OCI-M2 (cell line): ENCODE results near the gene PPP1R3G.
"Not testable (repeated sequence)": the region's sequence is repeated elsewhere in the genome, so short reads cannot be mapped to it uniquely, and the experiment has no call there.

Source experiments
- DNase-seq: peaks from one replicate; lab custom pipeline; 2025; ENCODE audit not compliant: unreplicated experiment; lab: John Stamatoyannopoulos, UW

PPP1R3G gene

DNA sequence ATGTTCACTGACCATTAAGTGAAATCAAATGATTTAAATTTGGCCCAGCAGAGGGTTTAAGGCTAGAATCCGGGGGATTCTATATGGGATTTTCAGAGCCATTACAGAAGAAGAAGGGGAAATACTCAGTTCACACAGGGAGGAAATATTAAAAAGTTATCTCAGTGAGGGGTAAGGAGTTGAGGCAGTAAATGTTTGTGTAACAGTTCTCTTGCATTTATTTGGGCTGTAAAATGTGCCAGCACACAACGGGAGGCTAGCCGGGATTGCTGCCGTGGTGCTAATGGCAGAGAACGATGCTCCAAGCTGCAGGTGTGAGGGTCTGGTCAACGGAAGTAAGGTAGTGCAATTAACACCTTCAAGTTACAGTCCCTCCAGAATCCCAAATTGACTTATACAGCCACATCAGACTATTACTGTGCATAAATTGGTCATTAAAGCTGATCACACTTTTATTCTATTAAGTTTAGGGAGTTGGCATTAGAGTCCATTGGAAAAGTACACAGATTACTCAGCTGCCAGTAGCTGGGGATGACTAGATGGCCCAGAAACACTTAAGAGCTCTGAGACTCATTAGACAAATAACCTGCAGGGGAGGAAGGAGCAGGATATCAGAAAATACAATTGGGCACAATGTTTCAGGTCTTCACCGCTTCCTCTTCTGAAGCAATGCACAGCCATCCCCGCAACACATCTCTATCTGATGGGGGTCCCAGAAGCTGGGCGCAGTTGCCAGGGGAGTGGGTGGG, 31.3 kb downstream of the PPP1R3G start:
- DNase-seq, result no peak

DNA sequence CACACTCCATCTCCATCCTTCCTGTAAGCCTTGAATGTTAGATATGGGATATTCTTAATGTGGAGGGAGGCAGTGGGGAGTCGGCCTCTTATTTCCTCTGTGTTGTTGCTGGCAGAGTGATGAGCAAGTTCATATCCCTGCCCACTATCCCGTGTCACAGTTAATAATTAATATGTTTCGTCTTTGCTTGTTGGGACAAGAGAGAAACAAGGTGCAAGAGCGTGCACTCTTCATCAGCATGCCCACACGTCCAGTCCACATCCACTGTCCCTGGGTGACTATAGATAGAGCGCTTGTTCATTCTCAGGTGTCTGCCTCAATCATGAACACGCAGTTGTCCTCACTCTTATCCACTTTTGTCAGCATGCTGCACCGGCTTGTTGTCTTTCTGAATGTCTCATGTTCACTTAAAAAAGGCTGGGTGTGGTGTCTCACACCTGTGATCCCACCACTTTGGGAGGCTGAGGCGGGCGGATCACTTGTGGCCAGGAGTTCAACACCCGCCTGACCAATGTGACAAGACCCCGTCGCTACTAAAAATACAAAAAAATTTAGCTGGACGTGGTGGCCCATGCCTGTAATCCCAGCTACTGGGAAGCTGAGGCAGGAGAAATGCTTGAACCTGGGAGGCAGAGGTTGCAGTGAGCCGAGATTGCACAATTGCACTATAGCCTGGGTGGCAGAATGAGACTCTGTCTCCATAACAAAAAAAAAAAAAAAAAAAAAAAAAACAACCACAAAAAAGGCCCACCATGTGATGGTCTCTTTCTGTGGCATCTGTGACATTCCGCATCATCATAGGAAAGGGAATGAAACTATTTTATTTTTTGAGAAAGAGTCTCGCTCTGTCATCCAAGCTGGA, 34.2 kb downstream of the PPP1R3G start:
- no peak for DNase-seq

DNA sequence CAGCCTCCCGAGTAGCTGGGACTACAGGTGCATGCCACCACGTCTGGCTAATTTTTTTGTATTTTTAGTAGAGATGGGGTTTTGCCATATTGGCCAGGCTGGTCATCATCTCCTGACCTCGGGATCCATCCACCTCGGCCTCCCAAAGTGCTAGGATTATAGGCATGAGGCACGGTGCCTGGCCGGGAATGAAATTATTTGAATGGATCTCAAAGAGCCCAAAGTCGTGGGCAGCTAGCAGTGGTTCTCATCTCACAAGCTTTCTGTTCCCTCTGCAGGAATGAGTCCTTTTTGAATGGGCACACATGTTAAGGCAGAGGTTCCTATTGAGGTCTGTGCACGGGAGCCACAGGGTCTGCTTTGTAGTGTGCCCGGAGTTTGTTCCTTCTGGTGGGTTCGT, 34.9 kb downstream of the PPP1R3G start:
- DNase-seq, result no peak

DNA sequence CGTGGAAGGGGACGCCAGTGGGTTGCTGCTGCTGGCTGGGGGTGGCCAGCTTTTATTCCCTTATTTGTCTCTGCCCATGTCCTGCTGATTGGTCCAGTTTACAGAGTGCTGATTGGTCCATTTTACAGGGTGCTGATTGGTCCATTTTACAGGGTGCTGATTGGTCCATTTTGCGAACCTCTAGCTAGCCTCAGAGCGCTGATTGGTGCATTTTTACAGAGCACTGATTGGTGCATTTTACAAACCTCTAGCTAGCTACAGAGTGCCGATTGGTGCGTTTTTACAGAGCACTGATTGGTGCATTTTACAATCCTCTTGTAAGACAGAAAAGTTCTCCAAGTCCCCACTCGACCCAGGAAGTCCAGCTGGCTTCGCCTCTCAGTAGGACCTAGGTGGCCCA, 35.4 kb downstream of the PPP1R3G start:
- not testable (repeated sequence) for DNase-seq

DNA sequence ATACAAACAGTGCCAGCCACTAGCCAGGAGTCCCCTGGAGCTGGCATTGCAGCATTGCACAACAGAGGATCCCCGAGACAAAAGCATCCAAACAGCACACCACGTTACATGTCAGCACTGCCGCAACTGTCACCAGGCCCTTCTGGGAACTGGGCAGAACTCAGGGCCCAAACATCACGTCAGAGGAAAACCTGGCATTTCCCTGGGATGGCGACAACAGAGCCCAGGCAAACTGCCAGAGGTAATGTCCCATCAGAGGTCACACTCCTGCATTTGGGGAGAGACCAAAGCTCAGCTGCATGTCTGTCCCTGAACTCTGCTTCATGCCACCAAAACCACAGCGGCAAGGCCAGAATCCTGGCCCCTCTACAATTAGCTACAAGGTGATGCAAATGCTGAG, 36.3 kb downstream of the PPP1R3G start:
- no peak for DNase-seq

DNA sequence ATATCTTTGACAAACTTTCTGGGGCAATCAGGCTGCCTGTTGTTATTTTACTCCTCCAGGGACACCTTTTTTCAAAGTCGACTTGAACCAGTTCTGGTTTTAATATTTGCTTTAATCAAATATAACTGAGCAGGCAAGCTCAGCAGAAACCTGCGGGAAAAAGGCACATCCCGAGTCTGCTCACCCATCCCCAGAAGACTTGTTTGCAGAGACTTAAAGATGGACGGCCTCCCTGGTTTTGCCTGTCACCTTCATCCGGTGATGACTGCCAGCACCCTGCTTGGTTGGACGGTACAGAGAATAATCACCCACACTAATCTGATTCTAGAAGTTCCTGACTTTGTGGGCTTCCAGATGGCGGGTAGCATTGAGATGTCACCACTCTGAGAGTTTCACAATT, 36.8 kb downstream of the PPP1R3G start:
- DNase-seq, result no peak

DNA sequence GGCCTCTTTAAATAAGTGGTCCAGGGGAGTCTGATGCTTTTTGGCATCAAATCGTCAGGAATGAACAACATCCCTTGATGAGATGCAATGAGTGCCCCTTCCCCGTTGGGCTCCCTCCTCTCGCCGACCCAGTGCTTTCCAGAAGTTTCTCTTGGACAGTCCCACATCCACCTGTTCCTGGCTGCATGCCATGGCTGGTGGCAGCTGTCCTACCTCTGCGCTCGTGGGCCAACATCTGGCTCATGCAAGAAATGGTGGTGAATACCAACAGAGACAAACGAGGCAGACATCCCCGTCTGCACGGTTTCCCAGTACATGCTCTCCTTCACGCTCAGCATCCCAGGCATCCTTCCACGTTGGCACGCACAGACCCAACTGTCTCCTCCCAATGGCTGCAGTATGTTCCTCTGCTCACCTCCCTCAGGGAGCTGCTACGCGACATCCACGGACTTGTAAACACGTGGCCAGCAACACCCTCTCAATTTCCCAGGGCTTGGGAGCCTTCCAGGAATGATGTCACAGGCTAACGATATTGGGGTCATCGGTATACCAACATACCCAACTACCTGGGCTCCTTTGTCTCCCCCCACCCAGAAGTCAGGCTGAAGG, 37.5 kb downstream of the PPP1R3G start:
- no peak for DNase-seq

DNA sequence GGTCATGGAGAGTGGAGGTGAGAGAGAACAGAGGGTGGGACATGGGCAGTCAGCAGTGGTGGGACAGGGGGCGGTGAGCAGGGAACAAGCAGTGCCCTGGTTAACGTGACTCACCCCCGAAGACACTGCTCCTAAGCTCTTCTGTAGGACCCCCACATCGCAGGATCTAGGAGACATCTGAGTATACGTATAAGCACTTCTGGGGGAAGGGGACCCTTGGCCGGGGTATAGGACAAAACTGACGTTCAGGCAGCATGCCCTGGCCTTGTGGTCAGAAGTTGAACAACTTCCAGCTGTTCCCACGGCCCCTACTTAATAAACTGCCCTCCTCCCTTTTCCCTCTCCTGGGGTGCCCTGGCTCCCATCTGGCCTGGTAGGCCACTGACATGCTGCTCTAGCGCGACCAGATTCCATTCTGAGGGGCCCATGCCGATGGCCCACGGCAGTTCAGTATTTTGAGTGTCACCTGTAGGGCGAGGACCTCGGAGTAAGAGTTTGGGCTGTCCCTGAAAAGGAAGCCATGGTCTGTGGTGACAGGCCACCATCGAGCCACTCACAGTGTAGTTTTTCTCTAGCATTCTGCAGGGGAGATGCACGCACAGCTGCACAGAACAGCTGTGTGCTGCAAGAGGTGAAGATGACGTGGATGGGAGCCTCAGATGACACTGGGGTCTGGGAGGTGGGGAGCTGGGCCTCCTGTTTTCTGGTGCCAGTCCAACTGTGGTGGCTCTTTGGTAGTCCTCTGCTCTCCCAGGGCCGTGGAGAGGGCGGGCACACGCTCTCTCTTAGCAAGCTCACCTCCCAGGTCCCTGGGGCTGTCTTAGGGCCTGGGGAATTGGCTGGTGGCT, 38.4 kb downstream of the PPP1R3G start:
- DNase-seq, result no peak

DNA sequence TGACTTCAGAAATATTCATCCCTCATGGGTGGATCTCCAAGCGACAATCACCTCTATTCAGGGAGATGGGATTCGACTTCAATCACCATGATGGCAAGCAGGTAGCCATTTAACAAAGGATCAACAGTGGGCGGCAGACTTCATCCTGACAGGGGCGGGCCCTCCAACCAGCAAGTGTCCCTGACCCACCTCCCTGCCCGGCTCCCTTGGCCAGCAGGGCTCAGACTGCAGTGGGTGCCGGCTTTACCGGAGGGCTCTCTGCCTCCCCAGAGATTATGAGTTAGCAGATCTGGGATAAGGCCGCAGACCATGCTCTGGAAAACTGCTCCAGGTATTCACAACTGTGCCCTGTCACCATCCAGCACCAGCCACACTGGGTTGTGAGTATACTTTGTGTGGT, 39.4 kb downstream of the PPP1R3G start:
- no peak for DNase-seq

DNA sequence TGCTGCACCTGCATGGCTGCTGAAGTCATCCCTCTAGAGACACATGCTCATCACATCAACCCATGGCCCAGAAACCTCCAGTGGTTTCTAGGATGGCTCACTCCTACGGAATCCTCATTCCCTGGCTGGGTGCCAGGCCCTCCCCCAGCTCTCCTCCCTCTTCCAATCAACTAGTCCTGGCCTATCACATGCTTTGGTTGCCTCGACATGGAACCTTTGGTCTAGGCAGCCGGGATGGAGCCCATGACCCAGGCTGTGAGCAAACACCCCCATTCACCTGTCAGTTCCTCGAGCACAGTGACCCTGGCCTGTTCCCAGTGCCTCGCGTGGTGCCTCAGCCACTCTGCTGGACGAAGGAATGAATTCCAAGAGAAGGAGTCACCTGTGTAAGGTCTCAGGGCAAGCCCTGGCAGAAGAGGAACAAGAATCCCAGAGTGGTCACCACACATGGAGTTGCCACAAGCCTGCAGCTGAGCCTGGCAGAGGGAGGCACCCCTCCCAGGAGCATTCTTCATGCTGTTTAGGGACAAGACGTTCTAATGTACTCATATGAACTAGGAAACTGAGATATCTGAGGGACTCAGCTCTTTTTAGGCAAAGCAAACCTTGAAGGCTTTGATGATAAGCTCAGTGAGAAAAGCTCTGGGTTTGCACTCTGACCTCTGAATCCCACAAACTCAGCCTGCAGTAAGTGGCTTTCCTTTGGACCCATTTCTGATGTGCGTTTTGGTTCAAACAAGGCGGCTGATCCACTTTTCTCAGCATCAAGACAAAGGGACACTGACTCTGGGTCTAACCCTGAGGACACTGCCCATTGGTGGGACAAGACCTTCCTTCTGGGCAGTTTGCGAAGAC, 40.2 kb downstream of the PPP1R3G start:
- no peak for DNase-seq

DNA sequence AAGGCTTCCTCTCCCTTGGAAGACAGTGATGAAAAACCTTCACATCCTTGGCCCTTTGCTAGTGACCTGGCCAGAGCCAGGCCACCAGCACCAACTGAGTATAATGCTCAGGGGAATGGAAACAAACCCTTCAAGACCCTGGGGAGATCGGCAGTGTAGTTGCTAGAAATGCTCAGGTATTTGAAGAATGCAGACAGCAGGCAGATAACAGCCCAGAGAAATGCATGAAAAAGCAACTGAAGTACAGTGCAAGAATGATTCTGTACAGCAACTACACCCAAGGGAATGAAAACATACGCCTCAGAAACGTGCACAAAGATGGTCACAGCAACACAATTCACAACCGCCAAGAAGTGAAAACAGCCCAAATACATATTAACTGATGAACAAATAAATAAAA, 41.1 kb downstream of the PPP1R3G start:
- DNase-seq, result no peak

DNA sequence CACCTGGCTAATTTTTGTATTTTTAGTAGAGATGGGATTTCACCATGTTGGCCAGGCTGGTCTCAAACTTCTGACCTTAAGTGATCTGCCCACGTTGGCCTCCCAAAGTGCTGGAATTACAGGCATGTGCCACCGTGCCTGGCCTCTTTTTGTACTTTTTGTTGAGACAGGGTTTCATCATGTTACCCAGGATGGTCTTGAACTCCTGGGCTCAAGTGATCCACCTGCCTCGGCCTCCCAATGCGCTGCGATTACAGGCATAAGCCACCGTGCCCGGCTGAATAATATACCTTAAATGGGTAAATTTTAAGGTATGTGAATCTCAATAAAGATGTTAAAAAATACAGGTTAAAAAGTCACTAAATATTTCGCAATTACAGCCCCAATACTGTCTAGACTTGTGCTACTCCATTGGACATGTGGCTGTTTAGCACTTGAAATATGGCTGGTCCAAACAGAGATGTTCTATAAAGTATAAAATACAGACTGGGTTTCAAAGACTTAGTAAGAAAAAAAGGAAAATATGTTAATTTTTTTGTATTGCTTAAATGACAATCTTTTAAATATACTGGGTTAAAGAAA, 42.1 kb downstream of the PPP1R3G start:
- DNase-seq, result no peak

DNA sequence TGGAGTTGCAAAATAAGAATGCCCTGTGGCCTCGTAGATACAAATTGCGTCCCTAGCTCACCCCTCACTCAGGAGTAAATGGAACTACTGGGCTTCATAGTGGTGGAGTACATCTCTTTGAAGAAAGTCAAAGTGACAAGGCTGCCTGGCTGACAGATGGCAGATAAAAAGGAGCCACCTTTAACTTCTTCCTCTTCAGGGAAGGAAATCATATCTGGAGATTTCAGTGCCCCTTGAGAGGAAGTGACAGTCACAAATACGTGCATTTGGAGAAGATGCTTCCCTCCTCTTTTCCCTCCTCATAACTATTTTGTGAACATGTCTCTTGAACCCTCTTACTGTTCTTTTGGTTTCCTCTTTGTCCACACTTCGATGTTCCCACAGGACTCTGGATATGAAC, 43.2 kb downstream of the PPP1R3G start:
- DNase-seq, result no peak

DNA sequence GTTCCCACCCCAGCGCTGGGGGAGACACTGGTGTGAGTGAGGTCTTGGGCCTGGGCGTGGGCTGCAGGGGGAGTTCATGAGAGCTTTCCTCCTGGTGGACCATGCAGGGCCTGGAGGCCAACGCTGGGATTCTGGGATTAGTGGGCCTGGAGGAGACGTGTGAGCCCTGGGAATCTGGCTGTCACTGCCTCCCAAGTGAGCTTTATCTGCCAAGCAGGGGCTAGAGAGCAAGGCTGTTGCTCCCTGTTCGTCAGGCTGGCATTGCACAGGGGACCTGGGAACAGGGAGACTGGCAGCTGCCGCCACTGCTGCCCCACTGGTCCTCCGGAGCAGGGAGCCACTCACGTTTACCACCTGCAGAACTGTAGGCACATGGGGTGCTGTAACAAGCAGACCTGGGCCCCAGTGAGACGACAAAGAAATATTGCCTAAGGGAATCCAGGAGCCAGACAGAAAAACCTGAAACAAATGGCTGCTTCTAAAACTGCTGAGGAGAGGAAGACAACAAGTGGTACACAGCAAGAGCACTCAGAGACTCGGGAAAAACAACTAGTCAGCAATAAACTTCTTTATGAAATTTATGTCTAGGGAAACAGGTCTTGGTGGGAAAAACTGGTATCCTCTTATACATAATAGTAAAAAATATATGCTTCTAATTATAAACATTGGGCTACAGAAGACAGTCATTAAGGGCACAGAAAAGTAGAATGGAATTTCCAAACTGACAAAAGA, 45.2 kb downstream of the PPP1R3G start:
- DNase-seq, result no peak

DNA sequence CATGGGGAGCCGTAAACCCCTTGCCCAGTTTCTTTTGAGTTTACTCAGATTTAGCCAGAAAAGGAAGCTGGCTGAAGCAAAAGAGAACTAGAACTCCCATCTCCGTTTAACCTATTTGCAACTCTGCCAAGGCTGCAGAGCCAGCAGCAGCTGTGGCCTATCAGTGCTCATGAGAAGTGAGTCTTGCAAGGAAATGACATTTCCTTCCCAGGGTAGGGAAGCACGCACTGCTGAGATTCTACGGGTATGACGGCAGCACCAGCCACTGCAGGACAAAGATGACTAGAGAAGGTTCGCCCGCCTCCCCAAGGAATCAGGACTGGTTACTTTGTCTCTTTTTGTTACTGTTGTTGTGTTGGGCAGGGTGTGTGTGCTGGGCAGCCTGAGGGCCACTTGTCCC, 47.6 kb downstream of the PPP1R3G start:
- no peak for DNase-seq

DNA sequence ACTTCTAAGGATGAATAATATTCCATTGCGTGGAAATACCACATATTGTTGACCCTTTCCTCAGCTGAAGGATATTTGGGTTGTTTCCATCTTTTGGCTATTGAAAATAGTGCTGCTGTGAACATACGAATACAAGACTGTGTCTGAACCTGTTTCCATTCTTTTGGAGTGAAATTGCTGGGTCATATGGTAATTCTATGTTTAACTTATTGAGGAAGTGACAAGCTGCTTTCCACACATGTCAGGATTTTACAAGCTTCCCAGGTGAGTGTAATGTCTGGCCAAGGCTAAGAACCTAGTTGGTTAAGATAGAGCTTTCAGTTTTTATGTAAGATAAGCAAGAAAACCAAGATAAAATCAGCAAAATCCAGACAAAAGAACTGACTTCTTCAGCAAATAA, 48.8 kb downstream of the PPP1R3G start:
- DNase-seq, result no peak

DNA sequence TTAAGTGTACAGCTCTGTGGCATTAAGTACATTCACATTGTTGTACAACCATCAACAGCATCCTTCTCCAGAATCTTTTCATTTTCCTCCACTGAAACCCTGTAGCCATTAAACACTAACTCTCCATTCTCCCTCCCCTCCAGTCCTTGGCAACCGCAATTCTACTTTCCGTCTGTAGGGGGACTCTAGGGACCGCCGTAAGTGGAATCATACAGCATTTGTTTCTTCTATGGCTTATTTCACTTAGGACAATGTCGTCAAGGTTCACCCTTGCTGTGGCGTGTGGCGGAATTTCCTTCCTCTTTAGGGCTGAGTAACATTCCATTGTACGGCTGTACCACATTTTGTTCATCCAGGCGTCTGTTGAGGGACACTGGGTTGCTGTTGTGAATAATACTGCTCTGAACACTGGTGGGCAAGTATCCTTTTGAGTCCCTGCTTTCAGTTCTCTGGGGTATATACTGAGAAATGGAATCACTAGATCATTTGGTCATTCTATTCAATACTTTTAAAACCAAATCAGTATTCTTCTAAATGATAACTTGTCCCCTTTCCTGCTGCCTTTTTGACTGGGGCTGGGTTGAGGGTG, 50.7 kb downstream of the PPP1R3G start:
- no peak for DNase-seq

DNA sequence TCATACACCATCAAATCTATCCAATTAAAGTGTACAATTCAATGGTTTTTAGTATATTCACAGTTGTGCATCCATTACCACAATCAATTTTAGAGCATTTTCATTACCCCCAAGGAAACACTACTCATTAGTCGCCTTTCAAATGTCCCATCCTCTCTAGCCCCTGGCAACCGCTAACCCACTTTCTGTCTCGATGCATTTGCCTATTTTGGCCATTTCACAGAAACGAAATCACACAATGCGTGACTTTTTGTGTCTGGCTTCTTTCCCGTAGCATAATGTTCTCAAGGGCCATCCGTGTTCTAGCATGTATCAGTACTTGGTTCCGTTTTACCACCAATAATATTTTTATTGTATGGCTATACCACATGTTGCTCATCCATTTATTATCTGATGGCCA, 51.7 kb downstream of the PPP1R3G start:
- no peak for DNase-seq
